GM12878 (cell line): ENCODE results near the gene PHF2.

ENCODE experiments used
- CHD1 ChIP-seq: IDR thresholded peaks from 2 replicates; pipeline ENCODE4 v1.6.1; 2012; ENCODE audit warnings: low read depth, low read length, improper control_type of control experiment
- CREM ChIP-seq: IDR thresholded peaks from 2 replicates; pipeline ENCODE4 v1.6.1; 2014; ENCODE audit warnings: antibody characterized with exemption, low read depth
- JUNB ChIP-seq: IDR thresholded peaks from 2 replicates; pipeline ENCODE4 v1.6.1; 2016; ENCODE audit warnings: antibody characterized with exemption, mild to moderate bottlenecking
- POLR2A ChIP-seq: IDR thresholded peaks from 2 replicates; pipeline ENCODE4 v1.6.1; 2011; ENCODE audit warnings: low read depth, mild to moderate bottlenecking, low read length
- SUPT20H ChIP-seq: IDR thresholded peaks from 2 replicates; pipeline ENCODE4 v1.6.1; 2011; ENCODE audit warnings: low read depth, mild to moderate bottlenecking, low read length, moderate library complexity, borderline replicate concordance; ENCODE audit not compliant: control insufficient read depth
- TF ChIP-seq, protein P1 (sequence below): fragments of 450-650 bp; IDR thresholded peaks from 2 replicates; pipeline ENCODE4 v1.6.1; 2017; ENCODE audit warnings: mild to moderate bottlenecking
- TF ChIP-seq, protein P2 (sequence below), 3 experiments: IDR thresholded peaks in 2 of 3; conservative IDR thresholded peaks in 1 of 3; 2 replicates each; pipeline ENCODE4 v1.5.1; 2011; ENCODE audit warnings: low read depth in 3 of 3, low read length in 3 of 3, mild to moderate bottlenecking in 3 of 3, control low read depth in 2 of 3, moderate library complexity in 2 of 3, inconsistent platforms in 1 of 3, mixed read lengths in 1 of 3; ENCODE audit not compliant: control insufficient read depth in 2 of 3, insufficient read depth in 1 of 3; ENCODE audit errors: extremely low read depth in 1 of 3
- TF ChIP-seq, protein P3 (sequence below): IDR thresholded peaks from 2 replicates; pipeline ENCODE4 v1.6.1; 2012; ENCODE audit warnings: low read length, inconsistent platforms

DNA sequence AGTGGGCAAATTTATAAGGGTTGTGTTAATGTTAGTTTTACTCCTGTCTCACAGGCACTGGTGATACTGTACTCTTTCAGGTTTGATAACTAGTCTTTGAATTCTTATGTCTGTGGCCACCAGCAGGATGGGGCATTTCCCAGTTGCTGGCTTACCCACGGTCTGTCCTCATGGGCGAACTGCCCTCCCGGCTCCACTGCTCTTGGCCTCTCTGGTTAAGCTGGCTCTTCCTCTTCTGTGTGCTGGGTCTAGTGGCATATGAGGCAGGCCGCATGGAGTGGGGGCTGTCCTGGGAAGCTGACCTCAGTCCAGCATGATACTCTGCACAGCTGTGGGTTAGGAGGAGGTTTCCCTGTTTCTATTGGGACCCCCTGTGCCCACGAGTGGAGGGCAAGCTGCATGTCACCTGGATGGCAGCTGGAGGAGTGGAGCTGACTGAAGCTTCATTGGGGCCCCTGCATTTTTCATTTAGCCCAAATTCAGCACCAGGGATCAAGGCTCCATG lies 19.5 kb downstream of the PHF2 start:
- TF ChIP-seq CREM (no peak), POLR2A (no peak), JUNB (no peak), SUPT20H (no peak), CHD1 (no peak)
- TF ChIP-seq, protein P1, sequence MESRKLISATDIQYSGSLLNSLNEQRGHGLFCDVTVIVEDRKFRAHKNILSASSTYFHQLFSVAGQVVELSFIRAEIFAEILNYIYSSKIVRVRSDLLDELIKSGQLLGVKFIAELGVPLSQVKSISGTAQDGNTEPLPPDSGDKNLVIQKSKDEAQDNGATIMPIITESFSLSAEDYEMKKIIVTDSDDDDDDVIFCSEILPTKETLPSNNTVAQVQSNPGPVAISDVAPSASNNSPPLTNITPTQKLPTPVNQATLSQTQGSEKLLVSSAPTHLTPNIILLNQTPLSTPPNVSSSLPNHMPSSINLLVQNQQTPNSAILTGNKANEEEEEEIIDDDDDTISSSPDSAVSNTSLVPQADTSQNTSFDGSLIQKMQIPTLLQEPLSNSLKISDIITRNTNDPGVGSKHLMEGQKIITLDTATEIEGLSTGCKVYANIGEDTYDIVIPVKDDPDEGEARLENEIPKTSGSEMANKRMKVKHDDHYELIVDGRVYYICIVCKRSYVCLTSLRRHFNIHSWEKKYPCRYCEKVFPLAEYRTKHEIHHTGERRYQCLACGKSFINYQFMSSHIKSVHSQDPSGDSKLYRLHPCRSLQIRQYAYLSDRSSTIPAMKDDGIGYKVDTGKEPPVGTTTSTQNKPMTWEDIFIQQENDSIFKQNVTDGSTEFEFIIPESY: no peak
- TF ChIP-seq, protein P2, sequence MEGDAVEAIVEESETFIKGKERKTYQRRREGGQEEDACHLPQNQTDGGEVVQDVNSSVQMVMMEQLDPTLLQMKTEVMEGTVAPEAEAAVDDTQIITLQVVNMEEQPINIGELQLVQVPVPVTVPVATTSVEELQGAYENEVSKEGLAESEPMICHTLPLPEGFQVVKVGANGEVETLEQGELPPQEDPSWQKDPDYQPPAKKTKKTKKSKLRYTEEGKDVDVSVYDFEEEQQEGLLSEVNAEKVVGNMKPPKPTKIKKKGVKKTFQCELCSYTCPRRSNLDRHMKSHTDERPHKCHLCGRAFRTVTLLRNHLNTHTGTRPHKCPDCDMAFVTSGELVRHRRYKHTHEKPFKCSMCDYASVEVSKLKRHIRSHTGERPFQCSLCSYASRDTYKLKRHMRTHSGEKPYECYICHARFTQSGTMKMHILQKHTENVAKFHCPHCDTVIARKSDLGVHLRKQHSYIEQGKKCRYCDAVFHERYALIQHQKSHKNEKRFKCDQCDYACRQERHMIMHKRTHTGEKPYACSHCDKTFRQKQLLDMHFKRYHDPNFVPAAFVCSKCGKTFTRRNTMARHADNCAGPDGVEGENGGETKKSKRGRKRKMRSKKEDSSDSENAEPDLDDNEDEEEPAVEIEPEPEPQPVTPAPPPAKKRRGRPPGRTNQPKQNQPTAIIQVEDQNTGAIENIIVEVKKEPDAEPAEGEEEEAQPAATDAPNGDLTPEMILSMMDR (IDR thresholded peaks at IDR 0.05 in 2 of 3, conservative IDR thresholded peaks at IDR 0.05 in 1 of 3; ENCODE audit: control insufficient read depth in 2 of 3, extremely low read depth in 1 of 3, insufficient read depth in 1 of 3, low read depth in 3 of 3, low read length in 3 of 3): no peak
- TF ChIP-seq, protein P3, sequence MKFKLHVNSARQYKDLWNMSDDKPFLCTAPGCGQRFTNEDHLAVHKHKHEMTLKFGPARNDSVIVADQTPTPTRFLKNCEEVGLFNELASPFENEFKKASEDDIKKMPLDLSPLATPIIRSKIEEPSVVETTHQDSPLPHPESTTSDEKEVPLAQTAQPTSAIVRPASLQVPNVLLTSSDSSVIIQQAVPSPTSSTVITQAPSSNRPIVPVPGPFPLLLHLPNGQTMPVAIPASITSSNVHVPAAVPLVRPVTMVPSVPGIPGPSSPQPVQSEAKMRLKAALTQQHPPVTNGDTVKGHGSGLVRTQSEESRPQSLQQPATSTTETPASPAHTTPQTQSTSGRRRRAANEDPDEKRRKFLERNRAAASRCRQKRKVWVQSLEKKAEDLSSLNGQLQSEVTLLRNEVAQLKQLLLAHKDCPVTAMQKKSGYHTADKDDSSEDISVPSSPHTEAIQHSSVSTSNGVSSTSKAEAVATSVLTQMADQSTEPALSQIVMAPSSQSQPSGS: no peak
